ENCODE measurements around the gene IRF1.
A peak's percentile ranks its signal among the peaks of the same experiment; 100 is the strongest.
"Not testable (repeated sequence)": the region's sequence is repeated elsewhere in the genome, so short reads cannot be mapped to it uniquely, and the experiment has no call there.

Gene IRF1

DNA sequence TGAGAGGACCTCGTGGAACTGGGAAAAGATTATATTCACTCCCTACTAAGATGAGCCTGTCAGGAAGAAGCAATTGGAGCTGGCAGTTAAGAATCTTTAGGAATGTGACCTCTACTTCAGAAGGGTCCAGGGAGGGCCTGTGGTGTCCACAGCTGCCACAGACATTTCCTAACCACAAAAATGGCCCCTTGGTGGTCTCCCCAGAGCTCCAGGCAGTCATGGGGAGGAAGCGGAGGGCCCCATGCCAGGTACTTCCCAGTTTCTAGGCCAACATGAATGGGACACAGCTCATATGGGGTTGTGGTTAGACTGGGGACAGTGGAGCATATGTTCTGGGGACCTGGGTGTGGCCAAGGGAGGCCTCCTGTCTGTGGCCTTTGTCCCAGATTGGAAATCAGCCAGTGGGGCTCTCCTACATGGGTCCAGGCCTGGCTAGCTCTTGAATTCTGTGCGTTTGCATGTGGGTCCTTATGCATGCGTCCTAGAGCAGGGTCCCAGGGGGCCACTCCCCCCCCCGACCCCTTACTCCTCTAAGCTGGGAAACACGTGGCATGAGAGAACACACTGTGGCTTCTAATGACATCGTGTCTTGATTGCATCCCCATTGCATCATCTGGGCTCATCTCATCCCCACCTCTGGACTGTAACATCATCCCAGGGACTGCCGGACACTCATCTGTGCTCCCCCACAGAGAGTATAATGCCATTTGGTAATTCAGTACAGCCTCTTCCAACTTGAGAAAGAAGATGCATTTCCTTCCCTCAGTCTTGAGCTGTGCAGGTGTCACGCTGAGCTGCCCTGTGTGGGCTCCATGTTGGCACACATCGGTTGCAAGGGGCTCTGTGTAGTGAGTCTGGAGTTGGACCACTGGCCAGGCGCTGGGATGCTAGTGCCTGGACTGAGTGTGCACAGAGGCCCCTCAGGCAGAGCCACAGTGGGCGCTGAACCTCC lies 31.3 kb downstream of the IRF1 start:
- no peak for DNase-seq

DNA sequence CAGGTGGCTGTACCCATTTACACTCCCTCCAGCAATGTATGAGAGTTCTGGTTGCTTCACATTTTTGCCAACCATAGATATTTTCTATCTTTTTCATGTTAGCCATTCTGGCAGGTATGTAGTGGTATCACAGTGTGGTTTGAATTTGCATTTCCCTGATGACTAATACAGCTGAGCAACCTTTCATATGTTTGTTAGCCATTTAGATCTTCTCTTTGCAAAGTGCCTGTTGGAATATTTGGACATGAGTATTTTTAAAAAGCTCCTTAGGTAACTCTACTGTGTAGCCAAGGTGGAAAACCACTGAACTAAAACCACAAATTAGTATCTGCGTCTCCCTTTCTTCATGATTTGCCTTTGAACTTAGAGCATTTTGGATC lies 31.9 kb downstream of the IRF1 start:
- peak; percentile 65 for DNase-seq

DNA sequence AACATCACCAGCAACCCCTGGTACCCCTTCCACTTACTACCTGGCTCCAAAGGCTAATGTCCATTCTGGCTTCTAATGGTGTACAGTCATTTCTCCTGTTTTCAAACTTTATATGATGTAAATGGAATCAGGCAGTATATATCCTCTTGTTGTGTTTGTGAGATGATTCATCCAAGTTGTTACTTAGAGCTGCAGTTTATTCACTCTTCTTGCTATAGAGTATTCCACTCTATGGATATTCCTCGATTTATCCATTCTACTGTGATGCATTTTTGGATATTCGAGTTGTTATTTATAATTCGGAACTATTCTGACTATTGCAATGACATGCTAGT lies 32.4 kb downstream of the IRF1 start:
- no peak for DNase-seq

DNA sequence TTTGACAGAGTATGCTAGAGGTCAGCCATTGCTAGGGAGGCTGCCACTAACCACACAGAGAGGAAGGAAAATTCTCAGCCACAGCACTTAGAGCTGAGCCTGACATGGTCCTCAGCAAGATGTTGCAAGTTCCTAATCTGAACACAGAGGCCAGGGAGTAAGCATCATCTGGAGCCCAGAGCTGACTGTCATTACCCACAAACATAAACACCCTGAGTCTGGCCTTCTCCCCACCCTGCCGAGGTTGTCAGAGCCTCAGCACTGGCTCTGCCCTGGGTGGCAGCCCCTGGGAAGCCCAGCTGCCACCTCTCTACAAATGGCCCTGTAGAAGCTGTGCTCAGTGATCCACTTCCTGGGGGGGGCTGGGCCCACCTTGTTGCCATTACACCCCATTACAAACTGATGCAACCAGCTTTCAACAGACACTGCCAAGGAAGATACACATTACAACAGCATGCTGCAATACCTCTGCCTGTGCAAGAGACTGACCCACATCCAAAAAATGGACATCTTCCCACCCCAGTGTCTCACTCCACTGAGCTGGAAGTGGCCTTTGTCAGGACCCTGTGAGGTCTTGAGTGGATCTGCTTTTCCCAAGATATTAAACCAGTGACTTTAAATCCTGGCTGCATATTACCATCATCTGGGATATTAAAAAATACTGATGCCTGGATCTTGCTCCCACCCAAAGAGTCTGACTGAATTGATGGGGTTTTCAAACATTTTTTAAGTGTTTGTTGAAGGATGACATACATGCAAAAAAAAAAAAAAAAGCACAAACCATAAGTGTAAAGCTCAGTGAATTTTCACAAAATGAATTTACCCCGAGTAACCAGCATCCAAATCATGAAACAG lies 33.0 kb downstream of the IRF1 start:
- DNase-seq = no peak

DNA sequence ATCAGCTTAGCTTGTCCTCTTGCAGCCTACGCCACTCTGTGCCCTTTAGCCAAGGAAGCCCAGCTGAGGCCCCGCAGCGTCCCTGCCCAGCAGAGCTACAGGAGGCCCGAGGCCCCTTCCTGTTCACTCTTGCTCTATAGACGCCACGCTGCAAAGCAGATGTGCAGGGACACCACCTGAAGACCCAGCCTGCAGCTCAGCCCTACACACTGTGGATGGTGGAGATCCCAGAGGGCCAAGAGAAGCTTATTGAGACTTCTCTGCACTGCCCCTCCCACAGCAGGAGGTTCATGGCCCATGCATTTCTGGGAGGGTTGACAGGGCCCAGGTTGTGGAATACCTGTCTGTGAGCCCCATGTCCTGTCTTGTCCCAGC lies 33.6 kb downstream of the IRF1 start:
- DNase-seq = no peak

DNA sequence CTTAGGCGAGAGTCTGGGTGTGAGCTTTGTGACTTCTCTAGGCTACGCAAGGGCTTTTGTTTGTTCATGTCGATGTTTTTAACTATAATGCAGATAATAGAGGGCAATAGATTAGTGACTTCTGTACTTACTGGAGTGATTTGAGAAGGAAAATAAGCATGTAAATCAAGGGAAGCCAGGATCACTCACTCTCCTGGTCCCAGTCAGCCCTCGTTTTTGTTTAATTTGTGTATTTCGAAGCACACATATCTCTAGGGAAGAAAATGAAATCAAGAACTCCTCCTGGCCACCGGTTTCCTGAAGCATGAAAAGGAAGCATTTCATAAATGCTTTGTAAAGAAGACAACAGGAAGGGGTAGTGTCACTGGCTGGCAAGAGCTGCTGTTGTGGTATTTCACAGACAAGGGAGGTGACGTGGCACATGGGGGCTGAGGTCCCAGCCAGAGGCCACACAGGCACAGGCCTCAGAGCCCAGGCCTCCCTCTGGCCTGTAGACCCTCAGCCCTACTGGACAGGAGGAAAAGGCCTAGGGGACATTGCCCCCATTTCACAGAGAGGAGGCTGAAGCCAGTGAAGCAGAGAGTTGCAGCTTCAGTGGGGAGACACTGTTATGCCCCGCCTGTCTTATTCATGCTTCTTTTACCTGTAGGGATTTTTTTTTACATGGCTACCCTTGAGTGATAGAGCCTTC lies 34.1 kb downstream of the IRF1 start:
- peak; percentile 70 for DNase-seq

DNA sequence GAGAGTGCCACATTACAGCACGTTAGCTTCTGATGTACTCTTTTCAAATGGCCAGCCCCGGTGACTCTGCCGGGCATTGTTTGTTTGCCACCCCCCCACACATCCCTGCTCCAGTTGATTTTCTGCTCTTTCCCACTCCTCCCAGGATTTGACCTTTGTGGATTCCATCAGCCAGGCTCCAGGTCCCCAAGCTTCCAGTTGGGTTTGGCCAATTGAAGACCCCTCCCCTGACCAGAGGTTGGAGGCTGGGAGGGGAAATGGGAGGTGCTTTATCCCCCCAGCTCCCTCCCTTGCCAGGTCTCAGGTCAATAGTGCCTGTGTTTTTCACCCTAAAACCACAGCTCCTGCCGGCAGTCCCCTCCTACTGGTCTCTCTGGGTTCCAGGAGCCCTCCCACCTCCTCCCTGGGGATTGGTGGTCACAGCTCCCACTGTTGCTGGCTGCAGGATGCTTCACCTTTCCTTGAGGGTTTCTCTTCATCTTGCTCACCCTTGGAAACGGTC lies 34.9 kb downstream of the IRF1 start:
- no peak for DNase-seq

DNA sequence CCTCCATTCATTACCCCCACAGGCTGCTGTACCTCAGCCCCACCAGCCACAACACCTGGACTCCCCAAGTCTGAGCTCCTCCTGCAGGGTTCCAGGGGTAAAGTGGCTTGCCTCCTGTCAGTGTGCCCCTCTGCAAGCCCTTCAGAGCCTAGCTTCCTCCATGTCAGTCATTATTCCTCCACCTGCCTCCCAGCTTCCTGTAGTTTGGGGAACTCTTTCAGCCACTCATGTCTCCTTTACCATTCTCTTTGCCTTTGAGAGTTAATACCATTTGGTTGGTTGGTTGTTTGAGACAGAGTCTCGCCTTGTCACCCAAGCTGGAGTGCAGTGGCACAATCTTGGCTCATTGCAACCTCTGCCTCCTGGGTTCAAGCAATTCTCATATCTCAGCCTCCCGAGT lies 36.2 kb downstream of the IRF1 start:
- no peak for DNase-seq

DNA sequence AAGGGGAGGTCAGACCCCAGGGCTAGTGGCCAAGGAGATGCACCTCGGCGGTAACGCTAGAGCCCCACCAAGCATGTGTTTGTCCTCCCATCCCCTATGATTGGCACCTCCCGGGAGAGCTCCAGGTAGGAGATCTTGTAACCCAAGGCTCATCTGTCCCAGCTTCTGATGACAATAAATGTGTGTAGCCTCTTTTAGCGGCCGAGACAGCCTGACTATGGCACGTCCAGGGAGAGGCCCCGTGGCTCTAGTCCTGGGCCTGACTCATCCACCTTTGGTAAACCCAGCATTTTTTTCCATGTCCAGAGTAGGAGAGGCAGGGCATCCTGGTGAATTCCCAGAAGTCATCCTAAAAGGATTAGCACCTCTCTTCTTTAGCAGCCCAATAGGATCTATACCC lies 39.2 kb downstream of the IRF1 start:
- no peak for DNase-seq

DNA sequence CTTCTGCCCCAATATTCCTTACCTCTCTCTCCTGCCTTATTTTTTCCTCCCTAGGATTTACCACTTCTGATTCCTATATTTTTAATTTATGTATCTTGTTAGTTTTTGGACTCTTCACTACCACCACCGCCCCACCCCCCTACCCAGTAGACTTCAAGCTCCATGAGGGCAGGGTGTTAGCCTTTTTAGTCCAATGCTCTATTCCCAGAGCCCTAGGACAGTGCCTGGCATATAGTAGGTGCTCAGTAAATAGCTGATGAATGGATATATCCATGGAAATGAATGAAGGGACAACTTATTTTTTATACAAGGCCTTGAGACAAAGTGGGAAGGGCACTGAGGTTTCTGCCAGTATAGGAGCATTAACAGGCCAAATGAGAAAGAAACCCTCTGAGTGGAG lies 41.5 kb downstream of the IRF1 start:
- DNase-seq = no peak

DNA sequence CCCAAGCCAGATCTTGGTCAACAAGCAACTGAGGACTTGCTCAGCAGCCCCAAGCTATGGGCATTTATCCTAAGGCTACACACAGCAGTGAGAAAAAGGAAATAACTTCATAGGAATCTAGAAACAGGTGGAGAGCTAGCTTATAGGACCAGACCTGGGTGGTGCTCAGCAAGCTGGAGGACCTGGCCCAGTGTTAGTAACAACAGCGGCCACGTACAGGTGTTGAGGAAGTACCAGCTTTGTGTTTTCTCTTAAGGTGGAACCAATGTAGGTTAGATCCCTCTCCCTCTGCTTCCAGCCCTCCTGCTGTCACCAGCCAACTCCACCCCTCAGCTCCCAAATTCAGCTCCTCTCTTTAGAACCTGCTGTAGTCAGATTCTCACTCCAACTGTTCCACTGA lies 43.4 kb downstream of the IRF1 start:
- DNase-seq = no peak

DNA sequence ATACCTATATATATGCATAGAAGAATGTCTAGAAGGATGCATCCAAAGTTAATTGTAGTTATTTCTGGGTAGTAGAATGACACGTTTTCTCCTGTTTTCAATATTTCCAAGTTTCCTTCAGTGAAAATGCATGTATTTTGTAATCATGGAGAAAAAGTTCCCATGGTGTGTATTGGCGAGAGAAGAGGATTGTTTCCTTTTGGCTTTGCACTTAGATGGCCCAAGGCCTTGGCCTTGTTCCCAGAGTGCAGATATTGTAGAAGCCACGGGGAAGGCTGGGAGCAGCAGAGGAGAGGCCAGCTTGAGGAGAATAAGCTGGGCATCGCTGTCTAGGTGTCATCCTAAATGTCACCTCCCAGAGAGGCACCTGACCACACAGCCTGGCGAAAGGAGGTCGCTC lies 44.0 kb downstream of the IRF1 start:
- DNase-seq = no peak

DNA sequence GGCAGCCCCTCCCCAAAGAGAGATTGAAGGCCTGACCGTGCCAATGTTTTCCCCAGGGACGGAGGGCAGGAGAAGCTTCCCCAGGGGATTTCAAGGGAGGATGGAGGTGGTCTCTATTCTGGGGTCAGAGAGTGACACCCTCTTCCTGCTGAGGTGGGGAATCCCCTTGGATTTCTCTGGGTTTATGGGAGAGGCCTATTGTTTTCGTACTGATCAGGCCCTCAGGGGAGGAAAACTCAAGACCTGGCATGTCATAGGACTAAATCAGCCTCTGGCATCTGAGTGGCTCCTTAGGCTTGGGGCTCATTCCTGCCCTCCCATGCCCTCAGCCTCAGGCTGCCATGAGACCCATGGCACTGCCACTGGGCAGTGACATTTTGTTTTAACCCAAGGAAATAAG lies 44.6 kb downstream of the IRF1 start:
- no peak for DNase-seq

DNA sequence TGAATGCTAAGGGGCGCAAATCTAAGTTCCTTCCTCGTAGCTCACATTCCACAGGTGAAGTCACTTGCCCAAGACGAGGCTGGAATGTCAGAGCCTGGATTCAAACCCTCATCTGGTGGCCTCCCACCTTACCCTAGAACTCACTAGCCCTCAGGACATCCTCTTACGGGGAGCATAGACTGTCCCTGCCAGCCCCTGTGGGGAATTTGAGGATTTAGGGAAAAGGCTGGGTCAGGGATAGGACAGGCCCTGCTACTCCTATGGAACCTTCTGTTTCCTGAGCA lies 45.0 kb downstream of the IRF1 start:
- DNase-seq = no peak

DNA sequence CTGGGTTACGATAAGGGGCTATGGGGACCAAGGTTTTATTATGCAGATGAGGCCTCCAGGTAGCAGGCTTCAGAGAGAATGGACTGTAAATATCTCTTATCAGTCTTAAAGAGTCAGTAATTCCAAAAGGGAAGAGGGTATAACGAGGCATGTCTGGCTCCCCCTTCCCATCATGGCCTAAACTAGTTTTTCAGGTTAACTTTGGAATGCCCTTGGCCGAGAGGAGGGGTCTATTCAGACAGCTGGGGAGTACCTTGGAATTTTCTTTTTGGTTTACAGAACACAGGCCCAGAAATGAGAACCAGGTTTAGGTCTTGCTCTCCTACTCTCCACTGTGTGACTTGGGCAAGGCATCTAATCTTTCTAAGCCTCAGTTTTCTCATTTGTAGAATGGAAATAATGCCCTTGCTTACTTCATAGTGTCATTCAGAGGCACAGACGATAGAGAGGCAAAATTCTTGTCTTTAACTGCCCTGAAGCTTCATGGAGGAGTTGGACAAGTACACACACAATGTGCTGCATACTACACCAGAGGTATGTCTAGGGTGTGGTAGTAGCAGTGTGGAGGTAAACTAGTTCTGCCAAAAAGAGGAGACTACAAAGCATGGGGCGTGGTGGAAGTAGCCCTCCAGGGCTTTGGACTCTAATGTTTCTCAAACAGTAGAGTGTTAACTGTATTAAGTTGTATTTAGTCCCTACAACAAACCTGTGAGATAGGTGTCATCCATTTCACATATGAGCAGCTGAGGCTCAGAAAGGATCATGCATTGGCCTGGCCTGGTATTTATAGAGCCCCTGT lies 45.5 kb downstream of the IRF1 start:
- no peak for DNase-seq

DNA sequence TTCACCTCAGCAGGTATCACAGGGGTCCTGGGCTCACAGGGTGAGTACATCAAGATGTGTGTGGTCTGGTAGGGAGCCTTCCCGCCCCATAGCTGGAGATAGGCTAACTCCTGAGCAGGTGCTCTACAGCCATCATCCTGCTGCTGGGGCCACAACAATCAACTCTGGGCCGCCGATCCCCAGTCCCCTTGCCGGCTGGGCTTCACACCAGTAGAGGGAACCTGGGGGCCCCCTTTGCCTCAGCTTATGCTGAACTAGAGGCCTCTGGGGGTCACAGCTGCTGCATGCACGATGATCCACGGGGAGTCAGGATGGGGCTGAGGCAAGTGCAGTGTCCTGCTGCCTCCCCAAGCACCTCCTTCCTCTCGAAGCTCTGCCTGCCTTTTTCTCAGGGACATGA lies 46.5 kb downstream of the IRF1 start:
- DNase-seq = no peak

DNA sequence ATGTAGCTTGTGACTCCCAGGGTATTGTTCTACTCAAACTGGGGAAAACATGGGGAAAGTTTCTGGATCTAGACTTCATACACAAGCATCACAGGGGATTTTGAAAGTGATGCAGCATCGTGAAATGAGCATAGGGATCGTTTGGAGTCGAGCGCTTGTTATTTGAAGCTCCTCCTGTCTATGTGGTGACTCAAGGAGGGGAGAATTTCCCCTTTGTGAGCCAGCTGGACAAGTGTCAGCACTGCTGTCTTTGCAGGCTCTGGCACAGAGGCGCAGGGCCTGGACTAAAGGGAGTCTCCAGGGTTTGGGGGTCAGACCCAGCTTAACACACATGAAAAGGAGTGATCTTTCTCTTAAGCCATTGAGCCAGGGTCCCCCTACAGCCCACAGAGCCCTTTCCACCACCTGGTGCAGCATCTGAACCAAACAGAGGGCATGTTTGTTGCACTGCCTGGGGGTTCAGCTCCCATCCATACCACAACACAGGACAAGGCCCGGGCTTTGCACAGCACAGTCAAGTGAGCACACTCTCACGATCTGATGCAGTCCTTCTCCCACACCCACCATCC lies 51.0 kb downstream of the IRF1 start:
- peak; percentile 62 for DNase-seq

DNA sequence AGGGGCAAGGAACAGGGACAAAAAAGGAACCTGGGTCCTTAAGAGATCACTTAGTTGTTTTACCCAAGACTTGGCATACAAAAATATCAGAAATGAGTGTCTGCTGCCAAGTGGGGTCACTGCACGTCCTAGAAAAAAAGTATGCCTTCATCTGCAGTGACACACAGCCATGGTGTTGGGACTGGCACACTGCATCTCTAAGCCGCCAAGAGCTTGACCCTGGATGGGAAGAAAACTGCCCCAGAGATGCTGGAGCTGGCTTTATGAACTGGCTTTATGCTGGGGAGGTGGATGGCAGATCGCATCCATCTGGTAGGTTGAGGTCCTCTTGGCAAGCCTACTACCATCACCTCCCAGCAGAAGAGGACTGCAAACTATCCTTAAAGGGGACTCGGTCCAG lies 51.7 kb downstream of the IRF1 start:
- DNase-seq = no peak

DNA sequence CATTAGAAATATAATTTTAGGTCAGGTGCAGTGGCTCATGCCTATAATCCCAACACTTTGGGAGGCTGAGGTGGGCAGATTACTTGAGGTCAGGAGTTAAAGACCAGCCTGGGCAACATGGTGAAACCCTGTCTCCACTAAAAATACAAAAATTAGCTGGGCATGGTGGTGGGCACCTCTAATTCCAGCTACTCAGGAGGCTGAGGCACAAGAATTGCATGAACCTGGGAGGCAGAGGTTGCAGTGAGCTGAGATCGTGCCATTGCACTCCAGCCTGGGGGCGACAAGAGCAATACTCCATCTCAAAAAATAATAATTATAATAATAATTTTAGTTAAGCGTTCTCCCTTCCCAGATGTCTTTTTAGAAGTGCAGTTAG lies 52.3 kb downstream of the IRF1 start:
- DNase-seq = not testable (repeated sequence)

DNA sequence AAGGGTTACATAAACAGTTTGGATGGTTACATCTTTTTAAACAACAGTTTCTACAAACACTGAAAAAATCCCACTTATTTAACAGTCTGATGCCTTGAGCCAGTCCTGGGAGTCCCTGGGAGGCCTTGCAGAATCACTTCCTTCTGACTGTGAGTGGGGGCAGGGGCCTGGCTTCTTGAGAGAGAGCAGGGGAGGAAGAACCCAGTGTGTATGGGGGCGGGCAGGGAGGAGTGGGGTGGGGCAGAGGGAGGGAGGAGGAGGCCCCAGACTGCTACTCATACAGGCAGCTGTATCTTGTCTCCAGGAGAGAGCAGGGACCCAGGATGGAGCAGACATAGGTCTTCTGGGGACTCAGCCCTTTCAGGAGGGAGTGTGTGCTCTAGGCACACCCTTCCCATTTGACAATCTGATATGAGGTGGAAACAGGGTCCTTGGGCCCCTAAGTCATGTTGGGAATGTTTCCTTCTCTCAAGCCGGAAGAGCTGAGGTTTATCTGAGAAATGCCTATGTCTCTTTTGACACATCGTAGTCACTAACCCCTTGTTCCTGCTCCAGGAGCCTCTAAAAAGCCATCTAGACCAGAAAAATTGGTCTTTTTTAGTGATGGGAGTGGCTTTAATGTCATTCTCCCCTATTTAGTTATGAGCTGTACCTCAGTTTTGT lies 52.8 kb downstream of the IRF1 start:
- peak; percentile 90 for DNase-seq

DNA sequence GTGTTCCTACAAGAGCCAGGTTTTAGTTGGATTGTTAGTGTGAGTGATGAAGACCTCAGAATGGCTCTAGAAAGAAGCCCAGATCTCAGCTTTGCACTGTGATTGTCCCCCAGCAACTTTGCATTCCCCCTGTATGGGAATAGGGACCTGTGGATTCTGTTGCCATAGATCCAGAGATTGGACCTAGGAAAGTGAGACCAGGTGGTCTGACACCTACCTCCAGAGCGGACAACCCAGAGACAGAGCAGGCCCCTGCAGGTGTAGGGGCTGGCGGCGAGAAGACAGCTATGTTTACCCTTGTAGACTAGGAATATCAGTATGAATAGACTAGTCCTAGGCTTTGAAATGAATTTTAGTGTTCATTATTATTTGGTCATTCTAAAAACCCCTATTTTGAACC lies 53.6 kb downstream of the IRF1 start:
- DNase-seq = no peak

DNA sequence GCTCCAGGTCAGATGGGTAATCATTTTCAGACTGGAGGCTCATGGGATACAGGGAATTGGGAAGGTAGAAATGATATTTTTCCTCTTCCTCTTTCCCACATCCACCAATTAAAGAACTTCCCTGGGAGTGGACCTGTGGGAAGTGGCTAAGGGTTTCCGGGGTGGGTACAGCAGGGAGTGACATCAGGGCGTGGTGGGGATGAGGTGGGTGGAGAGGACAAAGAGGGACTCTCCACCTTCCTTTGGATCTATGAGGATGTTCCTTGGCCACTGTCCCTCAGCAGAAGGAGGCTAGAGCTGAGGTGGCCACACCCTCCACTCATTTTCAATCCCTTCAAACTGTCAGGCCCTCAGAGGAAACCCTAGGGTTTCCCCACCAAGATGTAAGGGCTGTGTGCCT lies 54.7 kb downstream of the IRF1 start:
- DNase-seq = no peak

All from kidney glomerular epithelial cell (primary cell).